PC-3 (cell line): Measurements from ENCODE around the gene VWA8. TPM values are rescaled to one million over a fixed set of nuclear protein-coding genes. Genes with fewer than 3 reads are reported as not detected.

Experiments
- ATAC-seq: fragments of 200-7000 bp; cut with Tn5 transposase; 2 replicates; pipeline ENCODE4 v1.9.1; 2020; ENCODE audit warnings: mild to moderate bottlenecking, moderate library complexity
- BruUV-seq: library from RNA; stranded (reverse); fragments of 400-500 nt; replicated peaks from 2 replicates; lab custom pipeline; 2021; lab: Mats Ljungman, UMichigan
- CTCF ChIA-PET: fragments of 300-600 bp; sonication (Branson Sonifier 250); formaldehyde crosslinking; loops from one replicate; lab custom pipeline; 2022; ENCODE audit warnings: antibody characterized with exemption; lab: Charles Lee
- POLR2A ChIA-PET: fragments of 300-600 bp; sonication (Branson Sonifier 250); formaldehyde crosslinking; loops from one replicate; lab custom pipeline; 2022; ENCODE audit warnings: antibody characterized with exemption; ENCODE audit not compliant: unreplicated experiment; lab: Charles Lee
- DNase-seq: peaks from one replicate; pipeline ENCODE4 v3.0.0-alpha.2; 2015
- H2AFZ ChIP-seq: fragments of 300-600 bp; sonication (generic); 2 replicates; pipeline ENCODE4 v1.6.0; 2016; ENCODE audit warnings: antibody characterized with exemption, low read length
- H3F3A ChIP-seq: fragments of 300-600 bp; sonication (generic); one replicate; pipeline ENCODE4 v1.6.0; 2017; ENCODE audit warnings: antibody characterized with exemption, low read length, control low read depth, mild to moderate bottlenecking; ENCODE audit not compliant: unreplicated experiment
- H3K27ac ChIP-seq: fragments of 300-600 bp; sonication (generic); 2 replicates; pipeline ENCODE4 v1.5.1; 2016; ENCODE audit warnings: mild to moderate bottlenecking, low read length
- H3K27me3 ChIP-seq: fragments of 300-600 bp; sonication (generic); 2 replicates; pipeline ENCODE4 v1.6.1; 2016; ENCODE audit warnings: low read length, mixed read lengths
- H3K36me3 ChIP-seq: fragments of 300-600 bp; sonication (generic); 2 replicates; pipeline ENCODE4 v1.6.1; 2016; ENCODE audit warnings: low read depth, mixed run types, low read length, mixed read lengths
- H3K4me1 ChIP-seq: fragments of 300-600 bp; sonication (generic); 2 replicates; pipeline ENCODE4 v1.5.1; 2016; ENCODE audit warnings: low read length; ENCODE audit not compliant: insufficient read depth
- H3K4me2 ChIP-seq: fragments of 300-600 bp; sonication (generic); 2 replicates; pipeline ENCODE4 v1.6.0; 2016; ENCODE audit warnings: low read length
- H3K4me3 ChIP-seq: fragments of 300-600 bp; sonication (generic); 2 replicates; pipeline ENCODE4 v1.5.1; 2016; ENCODE audit warnings: mild to moderate bottlenecking, low read length, mixed read lengths
- H3K79me2 ChIP-seq: fragments of 300-600 bp; sonication (generic); 2 replicates; pipeline ENCODE4 v1.6.1; 2017; ENCODE audit warnings: low read length, mixed read lengths
- H3K9ac ChIP-seq: fragments of 300-600 bp; sonication (generic); 2 replicates; pipeline ENCODE4 v1.6.0; 2016; ENCODE audit warnings: mild to moderate bottlenecking, low read length
- H3K9me2 ChIP-seq: fragments of 300-600 bp; sonication (generic); replicated peaks from 2 replicates; pipeline ENCODE4 v1.6.1; 2016; ENCODE audit warnings: mixed run types, low read length, mixed read lengths
- H3K9me3 ChIP-seq: fragments of 300-600 bp; sonication (generic); 2 replicates; pipeline ENCODE4 v1.6.1; 2016; ENCODE audit warnings: low read length, mixed read lengths
- H4K20me1 ChIP-seq: fragments of 300-600 bp; sonication (generic); 2 replicates; pipeline ENCODE4 v1.6.1; 2016; ENCODE audit warnings: low read length, mixed read lengths
- CTCF ChIP-seq: fragments of 300-600 bp; sonication (generic); conservative IDR thresholded peaks from 2 replicates; pipeline ENCODE4 v1.5.1; 2017; ENCODE audit warnings: antibody characterized with exemption, low read depth, mild to moderate bottlenecking, low read length
- EZH2 ChIP-seq: fragments of 300-600 bp; sonication (generic); IDR thresholded peaks from one replicate; pipeline ENCODE4 v1.6.1; 2017; ENCODE audit warnings: antibody characterized with exemption, mild to moderate bottlenecking, low read length; ENCODE audit not compliant: unreplicated experiment
- EZH2phosphoT487 ChIP-seq: fragments of 300-600 bp; sonication (generic); IDR thresholded peaks from 2 replicates; pipeline ENCODE4 v1.6.1; 2018; ENCODE audit warnings: mild to moderate bottlenecking, antibody characterized with exemption, low read length, borderline replicate concordance
- intact Hi-C: fragments of 100-400 bp; cut with micrococcal nuclease; formaldehyde crosslinking; loops from 2 replicates; pipeline ENCODE4 v1.9.0; 2023
- total RNA-seq: library from RNA; depleted of rRNA; stranded (reverse); fragments of >200 nt; gene quantifications from 2 replicates; pipeline ENCODE4 v1.2.3, GENCODE V29; 2014

The VWA8 gene
- total RNA-seq, 1 experiment from 2014 or later: 10.0 TPM

GRCh38 chr13:41554180-41554579, 406.7 kb downstream of the VWA8 start:
- Histone ChIP-seq H3K9me2 (no peaks in the 10 kb centered on the region), H3K36me3 (no peaks in the 10 kb centered on the region), H3K27me3 (no peaks in the 10 kb centered on the region), H3K79me2 (no peaks in the 10 kb centered on the region), H4K20me1 (no peaks in the 10 kb centered on the region), H2AFZ (no peak overlapping the region), H3K27ac (no peak overlapping the region), H3K4me3 (no peak overlapping the region), H3K4me1 (no peaks in the 10 kb centered on the region), H3K9ac (no peak overlapping the region), H3K9me3 (no peaks in the 10 kb centered on the region), H3F3A (no peaks in the 10 kb centered on the region), H3K4me2 (no peak overlapping the region)
- ATAC-seq (no peak), DNase-seq (no peak)
- TF ChIP-seq EZH2: no peak
- CTCF ChIA-PET: no interaction called here
- POLR2A ChIA-PET: no interaction called here
- no TSS peak for BruUV-seq
- intact Hi-C loops: no loop called here

- BruUV-seq: no TSS peak
- H3K36me3 ChIP-seq: no peaks in the 10 kb centered on the region
- H3F3A ChIP-seq: no peaks in the 10 kb centered on the region
- no peak for DNase-seq
- TF ChIP-seq CTCF: no peak
- no peak for TF ChIP-seq EZH2
- TF ChIP-seq EZH2phosphoT487: no peak
- H2AFZ ChIP-seq: no peak overlapping the region
- no peak overlapping the region for H3K9ac ChIP-seq
- POLR2A ChIA-PET: no interaction called here
- H3K4me3 ChIP-seq: no peak overlapping the region
- no peaks in the 10 kb centered on the region for H3K9me2 ChIP-seq
- no peaks in the 10 kb centered on the region for H3K4me1 ChIP-seq
- no peaks in the 10 kb centered on the region for H3K27me3 ChIP-seq
- intact Hi-C loops: no loop called here
- no peak overlapping the region for H3K27ac ChIP-seq
- no peak for ATAC-seq
- no peak overlapping the region for H3K4me2 ChIP-seq
- H3K79me2 ChIP-seq: no peaks in the 10 kb centered on the region
- CTCF ChIA-PET: no interaction called here
- no peaks in the 10 kb centered on the region for H4K20me1 ChIP-seq
- no peaks in the 10 kb centered on the region for H3K9me3 ChIP-seq
These were observed 408.9 kb downstream of the VWA8 start for GRCh38 chr13:41552031-41552430.

- Histone ChIP-seq H3K9me2 (no peaks in the 10 kb centered on the region), H3K9ac (no peak overlapping the region), H3F3A (no peaks in the 10 kb centered on the region), H3K27ac (no peak overlapping the region), H3K79me2 (no peaks in the 10 kb centered on the region), H3K4me3 (no peak overlapping the region), H3K4me1 (peaks cover 11% of the 10 kb centered on the region), H2AFZ (no peak overlapping the region), H3K9me3 (no peaks in the 10 kb centered on the region), H3K36me3 (no peaks in the 10 kb centered on the region), H4K20me1 (no peaks in the 10 kb centered on the region), H3K27me3 (no peaks in the 10 kb centered on the region), H3K4me2 (no peak overlapping the region)
- intact Hi-C loops: no loop called here
- BruUV-seq: no TSS peak
- ChIA-PET POLR2A (no interaction called here), CTCF (no interaction called here)
- TF ChIP-seq EZH2: no peak
- TF ChIP-seq EZH2phosphoT487: no peak
- TF ChIP-seq CTCF: no peak
- ATAC-seq (no peak), DNase-seq (no peak)
These were observed 410.6 kb downstream of the VWA8 start for GRCh38 chr13:41550276-41550675.
